ENCODE results near the gene AAGAB.
A peak's percentile ranks its signal among the peaks of the same experiment; 100 is the strongest.

The AAGAB gene

GRCh38 chr15:67207555-67208207 lies 46.8 kb downstream of the AAGAB start:
- no peak for DNase-seq

GRCh38 chr15:67202991-67203390 lies 51.5 kb downstream of the AAGAB start:
- no peak for DNase-seq

GRCh38 chr15:67202091-67202490 lies 52.4 kb downstream of the AAGAB start:
- no peak for DNase-seq

GRCh38 chr15:67201136-67201535 lies 53.3 kb downstream of the AAGAB start:
- no peak for DNase-seq

GRCh38 chr15:67199881-67200763 lies 54.3 kb downstream of the AAGAB start:
- DNase-seq = peak; percentile 50

GRCh38 chr15:67199391-67199790 lies 55.1 kb downstream of the AAGAB start:
- DNase-seq = no peak

GRCh38 chr15:67198157-67198754 lies 56.2 kb downstream of the AAGAB start:
- no peak for DNase-seq

- DNase-seq = no peak
Measured at GRCh38 chr15:67197364-67197695, 57.1 kb downstream of the AAGAB start.

GRCh38 chr15:67196672-67197363 lies 57.6 kb downstream of the AAGAB start:
- DNase-seq = peak; percentile 84

GRCh38 chr15:67196222-67196621 lies 58.2 kb downstream of the AAGAB start:
- DNase-seq = no peak

GRCh38 chr15:67195305-67195704 lies 59.2 kb downstream of the AAGAB start:
- no peak for DNase-seq

- no peak for DNase-seq
Measured at GRCh38 chr15:67194171-67195114, 60.0 kb downstream of the AAGAB start.

GRCh38 chr15:67193223-67193990 lies 61.1 kb downstream of the AAGAB start:
- no peak for DNase-seq

GRCh38 chr15:67192185-67192820 lies 62.2 kb downstream of the AAGAB start:
- DNase-seq = no peak

- no peak for DNase-seq
Measured at GRCh38 chr15:67190813-67191212, 63.6 kb downstream of the AAGAB start.

- DNase-seq = no peak
Measured at GRCh38 chr15:67190326-67190725, 64.1 kb downstream of the AAGAB start.

GRCh38 chr15:67189326-67190051 lies 65.0 kb downstream of the AAGAB start:
- no peak for DNase-seq

GRCh38 chr15:67188551-67189218 lies 65.8 kb downstream of the AAGAB start:
- peak; percentile 96 for DNase-seq

- no peak for DNase-seq
Measured at GRCh38 chr15:67187351-67187854, 67.1 kb downstream of the AAGAB start.

All from fibroblast of skin of abdomen (primary cell).